ENCODE data around the gene GYS1. TPM values are rescaled to one million over a fixed set of nuclear protein-coding genes. Genes with fewer than 3 reads are reported as not detected.

The GYS1 gene
- polyA plus RNA-seq, 1 experiment: 19.5 TPM

- ChIA-PET POLR2A (interaction anchor here (0.6 to 0.9 kb wide), 4 partner anchors 9 to 40 kb away, joined by 3 to 4 read pairs (median 3); partner anchors contain the start of genes CGB7, GYS1 and RUVBL2), CTCF (interaction anchor here (0.6 to 3.7 kb wide), 5 partner anchors 19 to 181 kb away, joined by 3 to 28 read pairs (median 5); partner anchors contain the start of genes CGB7 and RUVBL2)
- peak; percentile 58 for TF ChIP-seq CTCF (IDR thresholded peaks at IDR 0.05; ENCODE audit: low read depth, low read length)
- Histone ChIP-seq H3K27ac (ENCODE audit: low read depth, low read length) (no peak overlapping the region), H3K9me3 (ENCODE audit: control insufficient read depth, insufficient read depth, low read length) (no peaks in the 10 kb centered on the region; the same call in 1 of the 2 replicates), H3K27me3 (ENCODE audit: control insufficient read depth, insufficient read depth, low read length) (no peaks in the 10 kb centered on the region), H3K4me3 (ENCODE audit: low read depth, low read length) (peak overlapping the region; percentile 49)
- DNase-seq (ENCODE audit: low read depth, low spot score): no peak
Measured at GRCh38 chr19:49017666-49018351, 24.7 kb upstream of the GYS1 start.

GRCh38 chr19:49017041-49017665 lies 24.0 kb upstream of the GYS1 start, which contains the start of gene LHB:
LHB (minus strand) TSS chr19:49017091; CDS start chr19:49017081, 10 bp downstream.
- H3K27ac ChIP-seq (ENCODE audit: low read depth, low read length): no peak within 1 kb of the TSS
- H3K4me3 ChIP-seq (ENCODE audit: low read depth, low read length): peak within 1 kb of the TSS; percentile 49
- no peak for DNase-seq (ENCODE audit: low read depth, low spot score)
- POLR2A ChIA-PET: interaction anchor here (0.6 to 0.9 kb wide), 4 partner anchors 8 to 41 kb away, joined by 3 to 4 read pairs (median 3); partner anchors contain the start of genes CGB7, GYS1 and RUVBL2
- no peak for TF ChIP-seq CTCF (IDR thresholded peaks at IDR 0.05; ENCODE audit: low read depth, low read length)
- CTCF ChIA-PET: interaction anchor here (0.6 to 3.7 kb wide), 4 partner anchors 18 to 120 kb away, joined by 3 to 28 read pairs (median 4); partner anchors contain the start of genes CGB7 and RUVBL2
- H3K9me3 ChIP-seq (ENCODE audit: control insufficient read depth, insufficient read depth, low read length): no peaks in the 10 kb centered on the region; the same call in 1 of the 2 replicates
- H3K27me3 ChIP-seq (ENCODE audit: control insufficient read depth, insufficient read depth, low read length): no peaks in the 10 kb centered on the region

GRCh38 chr19:49016067-49016839 lies 23.1 kb upstream of the GYS1 start:
- no peak overlapping the region for H3K4me3 ChIP-seq (ENCODE audit: low read depth, low read length)
- TF ChIP-seq CTCF (IDR thresholded peaks at IDR 0.05; ENCODE audit: low read depth, low read length): no peak
- no peaks in the 10 kb centered on the region for H3K27me3 ChIP-seq (ENCODE audit: control insufficient read depth, insufficient read depth, low read length)
- no peak for DNase-seq (ENCODE audit: low read depth, low spot score)
- no peaks in the 10 kb centered on the region; the same call in 1 of the 2 replicates for H3K9me3 ChIP-seq (ENCODE audit: control insufficient read depth, insufficient read depth, low read length)
- H3K27ac ChIP-seq (ENCODE audit: low read depth, low read length): no peak overlapping the region
- ChIA-PET CTCF (no interaction called here), POLR2A (no interaction called here)

- POLR2A ChIA-PET: no interaction called here
- Histone ChIP-seq H3K27ac (ENCODE audit: low read depth, low read length) (no peak overlapping the region), H3K4me3 (ENCODE audit: low read depth, low read length) (no peak overlapping the region), H3K27me3 (ENCODE audit: control insufficient read depth, insufficient read depth, low read length) (no peaks in the 10 kb centered on the region), H3K9me3 (ENCODE audit: control insufficient read depth, insufficient read depth, low read length) (no peaks in the 10 kb centered on the region; the same call in 1 of the 2 replicates)
- DNase-seq (ENCODE audit: low read depth, low spot score): no peak
- CTCF ChIA-PET: no interaction called here
- TF ChIP-seq CTCF (IDR thresholded peaks at IDR 0.05; ENCODE audit: low read depth, low read length): no peak
Measured at GRCh38 chr19:49014870-49015255, 21.8 kb upstream of the GYS1 start.

Data from AG04450 (cell line).